HG03175 (cell line): ENCODE results near the gene LDLRAD4.
A peak's percentile ranks its signal among the peaks of the same experiment; 100 is the strongest.

Source experiments
- ATAC-seq: cut with Tn5 transposase; IDR thresholded peaks from one replicate; pipeline ENCODE4 v1.9.1; 2021; ENCODE audit warnings: mild to moderate bottlenecking, moderate library complexity; ENCODE audit not compliant: unreplicated experiment

The LDLRAD4 gene

DNA sequence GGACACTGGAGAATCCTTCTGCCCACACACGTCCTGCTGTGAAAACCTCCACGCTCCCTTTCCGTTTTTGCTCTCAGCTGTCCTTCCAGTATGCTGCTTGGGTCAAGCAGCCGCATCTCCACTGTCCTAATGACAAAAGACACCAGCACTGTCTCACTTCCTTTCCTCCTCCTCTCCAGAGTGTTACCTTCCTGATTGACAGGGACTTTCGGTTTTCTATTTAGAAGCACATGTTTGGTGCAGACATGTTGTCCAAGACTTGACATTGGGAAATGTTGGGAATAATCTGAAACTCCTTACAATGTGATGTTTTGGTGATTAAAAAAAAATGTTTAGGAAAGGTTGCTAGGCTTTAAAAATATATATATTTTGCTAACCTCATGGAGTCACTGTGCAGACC lies 281.2 kb downstream of the LDLRAD4 start:
- no peak for ATAC-seq

DNA sequence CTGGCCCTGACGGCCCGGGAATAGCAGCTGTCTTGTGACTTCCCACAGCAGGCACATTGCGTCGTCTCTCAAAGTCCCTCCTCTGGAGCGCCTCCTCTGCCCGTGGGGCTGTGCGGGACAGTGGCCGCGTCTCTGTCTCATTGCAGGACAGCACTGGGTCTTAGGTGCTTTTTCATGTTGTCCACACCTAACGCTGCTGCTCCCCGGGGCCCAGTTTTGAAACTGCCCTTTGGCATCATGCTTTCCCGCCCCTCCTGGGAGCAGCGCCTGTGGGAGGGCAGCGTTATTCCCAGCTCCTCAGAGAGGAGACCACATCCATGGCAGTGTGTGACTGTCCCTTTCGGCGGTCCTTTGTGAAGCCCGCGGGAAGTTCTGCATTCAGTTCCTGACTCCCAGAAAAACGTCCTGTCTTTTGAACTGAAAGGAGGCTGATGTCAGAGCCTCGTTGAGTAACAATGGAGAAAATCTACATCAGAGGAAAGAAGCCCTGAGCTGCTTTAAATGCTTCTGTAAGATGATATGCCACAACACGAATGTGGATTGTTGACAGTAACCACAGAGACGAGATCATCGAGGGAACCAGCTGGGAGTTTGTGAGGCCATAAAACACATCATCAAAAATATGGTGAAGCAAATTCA lies 281.8 kb downstream of the LDLRAD4 start:
- no peak for ATAC-seq

GRCh38 chr18:13500869-13501542 lies 282.4 kb downstream of the LDLRAD4 start:
- no peak for ATAC-seq

DNA sequence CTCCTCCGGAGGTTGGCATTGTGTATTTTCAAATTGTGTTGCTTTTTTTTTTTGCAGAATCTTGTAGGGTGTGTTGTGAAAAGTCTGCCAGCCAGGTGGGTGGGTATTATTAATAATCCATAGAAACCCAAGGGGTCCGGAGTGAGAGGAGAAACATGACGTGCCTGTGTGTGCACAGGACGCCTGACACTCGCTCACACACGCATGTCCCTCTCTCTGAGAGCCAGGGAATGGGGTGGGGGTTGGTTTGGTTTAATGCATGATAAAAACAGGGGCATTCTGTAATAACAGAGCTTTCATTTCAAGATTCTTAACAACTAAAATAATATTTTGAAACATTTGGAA lies 283.0 kb downstream of the LDLRAD4 start:
- ATAC-seq = no peak

GRCh38 chr18:13501891-13502290 lies 283.3 kb downstream of the LDLRAD4 start:
- ATAC-seq = peak; percentile 94

DNA sequence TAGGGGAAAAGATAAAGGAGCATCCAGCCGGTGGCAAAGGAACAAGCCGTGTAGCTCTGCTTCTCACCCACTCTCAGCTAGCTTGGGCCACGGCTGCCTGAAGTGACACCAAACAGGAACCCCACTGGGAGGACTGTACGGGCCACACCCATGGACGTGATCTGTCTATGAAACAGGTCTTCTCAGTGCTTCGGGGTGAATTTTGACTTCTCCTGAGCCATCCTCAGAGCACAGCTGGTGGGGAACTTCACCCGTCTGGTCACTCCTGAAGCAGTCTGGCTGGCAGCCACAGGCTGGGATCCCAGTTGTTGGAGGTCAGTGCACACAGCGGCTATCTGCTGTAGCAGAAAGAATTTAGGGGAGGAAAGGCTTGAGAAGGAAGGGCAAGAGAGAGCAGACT lies 284.0 kb downstream of the LDLRAD4 start:
- ATAC-seq = no peak

DNA sequence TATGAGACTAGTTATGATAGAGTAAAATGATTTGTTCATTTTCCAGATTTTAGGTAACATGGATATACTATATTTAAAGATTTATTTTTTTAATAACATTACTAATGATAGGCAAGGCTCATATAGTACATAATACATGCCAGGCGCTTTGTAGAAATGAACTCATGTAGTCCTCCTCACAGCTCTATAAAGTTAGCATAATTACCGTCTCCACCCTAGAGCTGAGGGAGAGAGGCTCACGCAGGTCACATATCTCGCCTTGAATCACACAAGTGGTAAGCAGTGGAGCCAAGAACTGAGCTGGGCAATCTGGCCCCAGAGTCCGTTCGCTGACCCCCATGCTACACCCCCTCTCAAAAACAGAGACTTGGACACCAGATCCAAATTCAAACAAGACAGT lies 285.3 kb downstream of the LDLRAD4 start:
- no peak for ATAC-seq

DNA sequence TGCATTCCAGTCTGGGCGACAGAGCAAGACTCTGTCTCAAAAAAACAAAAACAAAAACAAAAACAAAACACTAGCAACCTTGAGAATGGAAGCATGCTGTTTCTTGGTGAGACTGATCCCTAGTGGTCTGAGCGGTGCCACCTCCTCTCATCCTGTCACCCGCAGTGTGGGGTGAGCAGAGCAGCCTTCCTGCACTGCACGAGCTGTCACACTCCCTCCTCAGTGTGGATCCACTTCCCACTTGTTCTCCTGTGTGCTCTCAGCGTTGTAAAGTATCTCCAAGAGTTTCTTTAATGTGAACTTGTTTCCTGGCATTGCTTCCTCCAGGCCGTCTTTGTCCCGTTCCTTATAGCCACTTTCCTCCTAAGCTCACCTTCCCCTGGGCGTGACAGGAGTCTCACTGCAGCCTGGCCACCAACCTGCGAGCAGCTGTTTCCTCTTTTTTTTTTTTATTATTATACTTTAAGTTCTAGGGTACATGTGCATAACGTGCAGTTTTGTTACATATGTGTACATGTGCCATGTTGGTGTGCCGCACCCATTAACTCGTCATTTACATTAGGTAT lies 287.3 kb downstream of the LDLRAD4 start:
- ATAC-seq = no peak

- ATAC-seq = no peak
Measured at GRCh38 chr18:13510594-13510993, 292.0 kb downstream of the LDLRAD4 start.

- ATAC-seq = no peak
Measured at GRCh38 chr18:13511961-13512577, 293.5 kb downstream of the LDLRAD4 start.

GRCh38 chr18:13513021-13513420 lies 294.5 kb downstream of the LDLRAD4 start:
- ATAC-seq = no peak

DNA sequence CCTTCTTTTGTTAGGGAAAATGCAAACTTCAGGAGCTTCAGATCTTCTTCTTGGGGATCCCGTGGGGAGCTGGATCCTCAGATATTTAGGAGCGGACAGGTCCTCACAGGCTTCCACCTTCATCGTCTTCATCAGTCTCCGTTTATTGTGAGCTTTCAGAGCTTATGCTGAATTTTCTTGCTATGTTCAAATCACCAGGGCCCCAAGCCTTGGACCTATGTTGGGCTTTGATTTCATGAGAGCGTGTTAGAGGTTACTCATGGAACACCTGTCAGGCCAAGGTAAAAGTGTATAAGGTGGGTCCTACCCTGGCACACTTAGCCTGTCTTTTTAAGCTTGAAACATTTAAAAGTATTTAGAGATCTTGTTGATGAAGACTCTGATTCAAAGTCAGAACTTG lies 294.9 kb downstream of the LDLRAD4 start:
- ATAC-seq = no peak

DNA sequence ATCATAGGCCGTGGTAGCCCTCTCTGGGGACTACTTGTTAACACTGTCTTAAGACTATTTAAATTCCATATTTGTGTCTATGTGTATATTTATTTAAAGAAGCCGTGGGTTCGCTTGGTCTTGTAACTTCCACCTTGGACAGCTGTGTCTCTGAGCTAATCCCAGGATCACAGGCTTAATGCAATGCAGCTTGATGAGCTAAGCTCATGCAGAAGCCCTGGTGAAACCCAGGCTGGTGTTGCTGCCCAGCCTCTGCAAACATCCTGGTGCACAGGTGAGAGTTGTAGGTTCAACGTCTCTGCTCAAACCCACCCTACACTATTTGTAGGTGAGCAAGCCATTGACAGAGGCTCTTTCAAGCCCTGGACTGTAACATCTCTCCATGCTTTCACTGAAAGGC lies 296.0 kb downstream of the LDLRAD4 start:
- no peak for ATAC-seq

DNA sequence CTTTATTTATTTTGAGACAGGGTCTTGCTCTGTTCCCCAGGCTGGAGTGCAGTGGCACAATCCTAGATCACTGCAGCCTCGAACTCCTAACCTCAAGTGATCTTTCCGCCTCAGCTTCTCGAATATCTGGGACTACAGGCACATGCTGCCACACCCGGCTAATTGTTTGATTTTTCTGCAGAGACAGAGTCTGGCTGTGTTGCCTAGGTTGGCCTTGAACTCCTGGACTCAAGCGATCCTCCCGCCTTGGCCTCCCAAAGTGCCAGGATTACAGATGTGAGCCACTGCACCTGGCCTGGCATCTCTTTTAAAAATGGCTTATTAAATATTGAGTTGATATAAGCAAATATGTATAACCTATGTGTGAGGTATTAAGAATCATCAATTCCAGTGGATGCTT lies 298.3 kb downstream of the LDLRAD4 start:
- no peak for ATAC-seq

DNA sequence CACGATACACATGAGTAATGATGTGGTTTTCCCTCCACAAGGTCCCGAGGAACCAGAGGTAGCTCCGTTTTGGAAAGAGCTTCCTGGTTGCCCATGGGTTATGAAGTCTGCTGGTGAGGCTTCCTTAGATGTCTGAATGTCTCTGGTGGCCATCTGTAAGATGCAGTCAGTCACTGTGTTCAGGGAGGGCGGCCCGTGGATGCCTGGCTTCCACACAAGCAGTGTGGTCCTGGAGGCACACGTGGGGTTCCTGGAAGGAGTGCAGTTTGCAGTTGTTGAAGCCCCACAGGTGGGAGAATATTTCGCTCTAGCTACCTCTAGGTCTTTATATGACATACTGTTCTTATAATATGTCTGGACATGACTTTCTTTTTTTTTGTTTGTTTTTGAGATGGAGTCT lies 298.8 kb downstream of the LDLRAD4 start:
- no peak for ATAC-seq

GRCh38 chr18:13518382-13518781 lies 299.8 kb downstream of the LDLRAD4 start:
- no peak for ATAC-seq

- no peak for ATAC-seq
Measured at GRCh38 chr18:13520306-13520705, 301.7 kb downstream of the LDLRAD4 start.

- no peak for ATAC-seq
Measured at GRCh38 chr18:13520741-13521140, 302.2 kb downstream of the LDLRAD4 start.

DNA sequence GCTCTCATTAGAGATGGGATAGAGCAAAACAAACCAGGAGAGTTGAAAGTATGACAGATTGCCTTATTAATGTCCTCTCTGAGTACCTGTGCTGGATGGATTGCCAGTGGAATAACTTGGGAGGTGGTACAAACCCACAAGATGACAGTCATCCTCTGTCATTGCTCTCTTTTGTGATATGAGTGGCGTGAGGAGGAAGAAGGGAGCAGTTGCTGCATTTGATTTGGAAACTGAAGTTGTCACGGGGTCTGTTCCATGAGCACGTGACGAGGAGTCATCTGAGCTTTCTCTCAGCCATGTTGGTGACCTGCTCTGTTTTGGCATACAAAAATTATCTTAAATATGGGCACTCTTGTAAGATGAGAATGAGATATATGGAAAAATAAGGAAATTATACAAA lies 302.9 kb downstream of the LDLRAD4 start:
- ATAC-seq = no peak

DNA sequence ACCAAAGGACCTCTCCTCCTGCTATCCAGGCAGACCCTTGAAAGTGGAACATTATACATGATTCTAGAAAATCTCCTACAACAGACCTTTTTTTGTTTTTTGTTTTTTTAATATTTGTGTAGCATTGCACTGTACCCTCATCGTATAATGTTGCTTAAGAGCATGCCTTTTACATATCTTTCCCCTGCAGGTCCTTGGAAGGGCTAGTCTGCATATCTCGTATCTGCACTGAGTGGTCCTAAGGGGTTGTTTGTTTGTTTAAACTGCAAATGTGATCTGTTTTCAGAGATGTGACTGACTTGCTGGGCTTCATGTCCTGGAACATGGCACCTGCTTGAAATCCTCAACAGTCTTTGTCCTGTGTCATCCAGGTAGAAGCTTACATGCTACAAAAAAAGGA lies 303.7 kb downstream of the LDLRAD4 start:
- no peak for ATAC-seq

GRCh38 chr18:13522861-13523660 lies 304.5 kb downstream of the LDLRAD4 start:
- no peak for ATAC-seq
